Measurements from ENCODE around the gene RAD9A.
"Not testable (repeated sequence)": the region's sequence is repeated elsewhere in the genome, so short reads cannot be mapped to it uniquely, and the experiment has no call there.

Gene RAD9A

DNA sequence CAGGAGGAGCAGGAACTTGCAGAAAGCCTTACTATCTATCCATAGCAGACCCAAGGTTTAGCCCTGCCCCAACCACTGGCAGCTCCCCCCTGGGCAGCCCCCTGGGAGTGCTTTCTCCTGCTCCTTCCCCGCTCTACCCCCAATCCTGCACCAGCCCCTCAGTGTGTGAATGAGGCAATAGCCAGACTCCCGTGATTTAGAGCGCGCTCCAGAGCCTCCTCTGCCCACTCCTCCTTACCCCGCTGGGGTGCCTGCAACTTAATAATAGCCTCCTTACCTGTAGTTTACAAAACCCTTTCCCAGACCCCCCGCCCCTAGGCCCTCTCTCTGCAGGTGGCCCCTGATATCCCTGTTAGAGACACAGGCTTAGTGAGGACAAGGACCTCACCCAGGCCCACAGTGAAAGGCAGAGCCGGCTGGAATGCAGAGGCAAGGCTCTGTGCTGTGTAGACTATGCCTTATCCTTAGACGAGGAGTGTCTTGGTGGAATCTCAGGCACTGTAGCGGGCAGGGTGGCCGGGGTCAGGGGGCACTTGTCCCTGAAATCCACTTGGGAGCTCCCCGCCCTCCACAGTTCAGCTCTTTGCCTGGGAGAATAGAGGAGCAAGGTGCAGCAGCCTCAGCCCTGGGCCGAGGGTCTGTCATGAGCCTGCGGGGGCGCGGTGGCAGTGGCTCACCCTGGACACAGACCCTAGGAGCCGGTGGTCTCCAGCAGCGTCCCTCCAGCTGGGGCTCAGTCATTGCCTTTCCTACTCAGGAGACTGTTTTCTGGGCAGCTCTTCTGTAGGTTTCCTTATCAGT lies 19.4 kb downstream of the RAD9A start:
- DNase-seq: no peak

DNA sequence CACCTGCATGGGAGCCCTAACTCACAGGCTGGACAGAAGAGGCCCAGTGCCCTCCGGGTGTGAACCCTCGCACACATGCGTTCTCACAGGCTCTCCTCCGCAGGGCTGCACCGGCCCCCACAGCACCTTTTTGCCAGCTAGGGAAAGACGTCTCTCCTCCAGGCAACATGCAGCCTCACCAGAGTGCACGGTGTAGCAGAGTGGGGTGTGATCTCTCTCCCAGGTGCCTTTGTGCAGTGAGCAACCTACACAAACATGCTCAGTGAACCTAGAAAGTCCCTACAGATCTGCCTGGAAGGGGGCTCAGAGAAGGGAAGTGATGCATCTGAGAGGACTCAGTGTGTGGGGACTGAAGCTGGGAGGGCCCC lies 20.0 kb downstream of the RAD9A start:
- DNase-seq: no peak

GRCh38 chr11:67412495-67413179 lies 20.9 kb downstream of the RAD9A start:
- no peak for DNase-seq

- no peak for DNase-seq
These were observed 21.6 kb downstream of the RAD9A start for GRCh38 chr11:67413266-67413849.

DNA sequence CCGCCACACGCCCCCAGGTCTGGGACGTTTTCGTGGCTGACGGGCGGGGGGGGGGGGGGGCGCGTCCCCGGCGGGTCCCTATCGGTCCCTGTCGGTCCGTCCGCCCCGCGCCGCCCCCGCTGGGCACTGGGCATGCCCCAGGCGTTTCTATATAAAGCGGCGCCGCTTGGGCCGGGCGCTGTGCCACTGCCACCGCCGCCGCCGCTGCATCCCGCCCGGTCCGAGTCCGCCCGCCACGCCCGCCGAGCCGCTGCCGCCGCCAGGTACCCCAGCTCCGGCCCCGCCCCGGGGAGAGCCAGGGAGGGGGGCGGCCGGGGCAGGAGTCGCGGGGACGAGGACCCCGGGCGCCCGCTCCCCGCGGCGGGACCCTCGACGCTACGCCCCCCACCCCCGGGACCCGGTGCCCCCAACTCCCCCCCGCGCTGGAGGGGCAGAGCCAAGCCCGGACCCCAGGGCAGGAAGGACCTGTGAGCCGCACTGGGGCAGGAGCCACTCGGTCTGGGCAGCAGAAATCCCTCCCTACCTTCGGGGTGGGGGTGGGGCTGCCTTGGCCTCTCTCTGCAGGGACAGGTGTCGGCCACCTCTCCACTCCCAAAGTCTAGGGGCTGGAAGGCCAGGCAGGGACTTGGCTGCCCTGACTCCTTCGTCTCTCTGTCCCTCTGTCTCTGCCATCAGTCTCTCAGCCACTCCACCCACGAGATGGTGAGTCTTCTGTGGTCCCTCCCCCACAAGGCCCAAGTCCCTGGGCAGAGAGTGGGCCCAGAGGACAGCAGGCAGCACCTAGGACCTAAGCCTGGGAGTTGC lies 23.9 kb downstream of the RAD9A start, which contains the start of gene CARNS1:
TSS of gene CARNS1 (plus strand) at position 178 of the 804 bp plus-strand sequence. CDS start at position 700, 522 bp downstream.
- DNase-seq: no peak

DNA sequence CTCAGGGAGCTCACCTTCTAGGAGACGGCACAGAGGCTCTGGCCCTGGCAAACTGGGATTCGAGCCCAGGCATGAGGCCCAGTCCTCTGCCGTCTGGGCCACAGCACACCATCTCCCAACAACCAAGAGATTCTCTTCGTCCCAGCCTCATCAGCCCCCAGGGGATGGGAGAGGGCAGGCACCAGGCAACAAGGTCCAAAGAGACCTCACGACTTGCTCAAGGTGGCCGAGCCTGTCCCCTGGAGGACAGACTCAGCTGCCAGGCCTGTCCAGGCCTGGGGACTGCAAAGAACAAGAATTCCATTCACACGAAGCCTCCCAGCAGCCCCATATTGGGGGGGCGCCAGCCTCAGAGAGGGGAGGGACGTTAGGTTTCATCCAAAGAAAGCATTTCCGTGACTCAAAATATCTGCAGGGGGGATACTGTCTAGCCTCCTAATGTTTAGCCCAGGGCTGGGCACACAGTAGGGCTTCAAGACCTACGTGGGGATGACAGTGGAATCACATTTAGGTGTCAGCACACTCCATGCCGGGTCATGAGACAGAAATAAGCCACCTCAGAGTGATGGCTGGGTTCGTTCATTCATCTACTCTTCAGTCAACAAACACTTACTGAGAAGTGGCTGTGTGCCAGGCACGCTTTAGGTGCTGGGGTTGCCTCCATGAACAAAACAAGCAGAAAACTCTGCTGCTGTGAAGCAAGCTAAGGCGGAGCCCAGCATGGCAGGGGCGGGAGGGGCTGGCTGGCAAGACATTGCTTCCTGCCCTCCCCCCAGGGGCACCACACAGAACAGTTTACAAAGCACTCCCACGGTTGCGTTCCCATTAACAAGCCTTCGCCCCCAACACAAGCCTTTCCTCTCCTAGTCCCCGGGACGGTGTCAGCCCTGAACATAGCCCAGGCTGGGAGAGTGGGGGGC lies 24.9 kb downstream of the RAD9A start:
- peak; percentile 48 for DNase-seq

GRCh38 chr11:67417425-67417824 lies 25.6 kb downstream of the RAD9A start:
- no peak for DNase-seq

- no peak for DNase-seq
These were observed 26.9 kb downstream of the RAD9A start for GRCh38 chr11:67418476-67419281.

DNA sequence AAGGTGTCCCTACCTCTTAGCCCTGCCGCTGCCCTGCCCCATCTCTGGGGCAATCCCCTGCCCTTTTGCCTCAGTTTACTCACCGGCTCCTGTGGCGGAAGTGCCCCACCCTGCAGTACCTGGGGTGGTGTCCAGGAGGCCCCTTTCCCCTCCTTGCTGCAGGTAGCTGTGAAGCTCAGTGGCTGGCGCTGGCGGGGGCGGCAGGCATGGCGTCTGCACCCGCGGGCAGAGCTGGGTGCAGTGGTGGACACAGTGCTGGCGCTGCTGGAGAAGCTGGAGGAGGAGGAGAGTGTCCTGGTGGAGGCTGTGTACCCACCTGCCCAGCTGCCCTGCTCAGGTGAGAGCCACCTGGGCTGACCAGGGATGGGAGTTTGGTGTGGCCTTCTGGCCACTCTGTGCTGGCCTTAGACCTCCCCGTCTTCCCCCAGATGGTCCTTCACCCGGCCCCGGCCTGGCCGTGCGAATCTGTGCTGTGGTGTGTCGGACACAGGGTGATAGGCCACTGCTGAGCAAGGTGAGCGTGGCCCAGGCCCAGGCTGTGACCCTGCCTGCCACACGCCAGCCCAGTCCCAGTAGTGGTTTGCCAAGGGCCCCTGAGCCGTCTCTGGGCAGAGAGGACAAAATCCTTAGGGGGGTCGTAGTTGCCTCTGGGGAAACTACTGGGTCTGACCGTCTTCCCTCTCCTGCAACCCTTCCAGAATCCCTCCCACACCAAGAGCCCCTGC lies 27.7 kb downstream of the RAD9A start:
- DNase-seq: no peak

- no peak for DNase-seq
These were observed 28.4 kb downstream of the RAD9A start for GRCh38 chr11:67420147-67420645.

GRCh38 chr11:67420646-67421429 lies 29.1 kb downstream of the RAD9A start:
- peak; percentile 93 for DNase-seq

DNA sequence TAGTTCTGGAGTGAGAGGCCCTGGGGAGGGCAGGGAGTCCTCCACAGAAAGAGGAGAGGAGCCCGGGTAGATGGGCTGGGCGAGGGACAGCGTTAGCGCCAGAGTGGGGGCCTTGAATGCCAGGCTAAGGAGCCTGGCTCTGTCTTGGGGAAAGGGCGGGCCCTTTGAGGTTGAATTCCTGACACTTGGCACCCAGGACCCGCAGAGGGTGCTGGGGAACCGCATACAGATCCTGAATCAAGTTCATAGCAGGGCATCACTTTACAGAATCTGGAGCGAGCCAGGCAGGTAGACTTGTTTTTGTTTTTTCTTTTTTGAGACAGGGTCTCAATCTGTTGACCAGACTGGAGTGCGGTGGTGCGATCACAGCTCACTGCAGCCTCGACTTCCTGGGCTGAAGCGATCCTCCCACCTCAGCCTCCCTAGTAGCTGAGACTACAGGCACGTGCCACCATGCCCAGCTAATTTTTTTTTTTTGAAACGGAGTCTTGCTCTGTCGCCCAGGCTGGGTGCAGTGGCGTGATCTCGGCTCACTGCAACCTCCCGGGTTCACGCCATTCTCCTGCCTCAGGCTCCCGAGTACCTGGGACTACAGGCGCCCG lies 29.7 kb downstream of the RAD9A start:
- DNase-seq: no peak

- no peak for DNase-seq
These were observed 31.1 kb downstream of the RAD9A start for GRCh38 chr11:67422891-67423290.

DNA sequence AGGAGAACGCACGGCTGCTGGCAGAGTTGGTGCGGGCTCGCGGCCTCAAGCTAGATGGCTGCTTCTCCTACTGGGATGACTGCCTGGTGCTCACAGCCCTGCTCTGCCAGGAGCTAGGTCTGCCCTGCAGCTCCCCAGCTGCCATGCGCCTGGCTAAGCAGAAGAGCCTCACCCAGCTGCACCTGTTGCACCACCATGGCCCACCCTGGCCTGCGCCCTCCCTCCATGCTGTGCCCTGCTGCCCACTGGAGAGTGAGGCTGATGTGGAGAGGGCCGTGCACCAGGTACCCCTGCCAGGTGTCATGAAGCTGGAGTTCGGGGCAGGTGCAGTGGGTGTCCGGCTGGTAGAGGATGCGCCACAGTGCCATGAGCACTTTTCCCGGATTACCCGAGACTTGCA lies 31.7 kb downstream of the RAD9A start:
- no peak for DNase-seq

- no peak for DNase-seq
These were observed 32.3 kb downstream of the RAD9A start for GRCh38 chr11:67423891-67424613.

GRCh38 chr11:67427364-67427859 lies 35.6 kb downstream of the RAD9A start:
- not testable (repeated sequence) for DNase-seq

DNA sequence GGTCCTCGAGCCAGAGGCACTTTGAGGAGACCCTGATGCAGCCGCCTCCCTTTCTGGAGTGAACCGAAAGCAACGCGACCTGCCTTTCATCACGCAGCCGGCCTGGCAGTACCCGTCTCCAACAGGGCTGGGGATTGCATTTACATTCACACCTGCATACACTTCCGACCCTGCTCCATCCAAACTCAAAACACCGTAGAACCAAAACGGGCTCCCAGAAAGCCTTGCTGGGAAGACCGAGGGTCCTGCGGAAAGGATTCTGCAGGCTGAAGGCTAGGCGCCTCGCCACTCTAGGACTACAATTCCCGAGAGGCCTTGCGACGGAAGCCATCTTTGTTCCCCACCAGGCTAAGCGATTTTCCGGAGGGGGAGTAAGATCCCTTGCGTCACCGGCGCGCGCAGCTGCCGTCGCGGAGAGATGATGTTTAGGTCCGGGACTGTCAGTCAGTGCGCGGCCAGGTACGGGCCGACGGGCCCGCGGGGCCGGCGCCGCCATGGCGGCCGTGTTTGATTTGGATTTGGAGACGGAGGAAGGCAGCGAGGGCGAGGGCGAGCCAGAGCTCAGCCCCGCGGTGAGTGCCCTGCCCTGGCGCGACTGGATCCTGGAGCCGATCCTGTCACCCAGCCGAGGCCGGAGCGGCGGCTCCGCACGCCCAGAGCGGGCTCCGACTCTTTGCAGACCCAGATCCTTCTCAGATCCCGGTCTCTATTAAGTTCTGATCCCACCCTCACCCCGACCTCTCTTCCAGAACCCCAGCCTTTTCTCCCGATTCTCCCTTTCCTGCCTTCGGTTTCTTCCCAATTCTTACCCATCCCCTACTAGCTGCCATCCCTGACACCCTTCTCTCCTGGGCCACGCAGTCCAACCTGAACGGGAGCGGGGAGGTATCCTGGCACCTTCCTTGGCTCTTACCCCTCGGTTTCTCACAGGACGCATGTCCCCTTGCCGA lies 36.5 kb downstream of the RAD9A start, which contains the start of gene RPS6KB2:
TSS of gene RPS6KB2 (plus strand) at position 443 of the 950 bp plus-strand sequence. CDS start at position 495, 52 bp downstream.
- peak; percentile 96 for DNase-seq
